Midbrain (tissue), 1 donor: ENCODE results near the gene OVOL1.

Experiments
- DNase-seq: peaks from one replicate; lab custom pipeline; 2025; lab: John Stamatoyannopoulos, UW

Gene OVOL1

DNA sequence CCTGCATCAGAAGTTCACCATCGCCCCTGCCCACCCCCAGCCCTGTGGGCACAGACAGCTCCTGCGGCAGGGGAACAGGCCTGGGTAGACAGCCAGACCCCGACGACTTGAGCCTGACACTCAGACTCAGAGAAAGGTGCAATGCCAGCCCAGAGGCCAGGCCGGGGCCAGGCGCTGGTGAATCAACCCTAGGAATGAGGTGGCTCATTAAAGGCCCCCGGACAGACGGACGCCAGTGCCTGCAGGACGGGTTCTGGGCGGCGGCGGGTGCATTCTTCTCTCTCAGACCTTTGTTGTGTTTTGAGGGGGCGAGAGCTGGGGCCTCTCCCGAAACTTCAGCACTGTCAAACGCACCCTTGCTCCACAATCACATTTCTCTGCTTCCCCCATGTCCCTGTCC lies 5.6 kb downstream of the OVOL1 start:
- no peak for DNase-seq

DNA sequence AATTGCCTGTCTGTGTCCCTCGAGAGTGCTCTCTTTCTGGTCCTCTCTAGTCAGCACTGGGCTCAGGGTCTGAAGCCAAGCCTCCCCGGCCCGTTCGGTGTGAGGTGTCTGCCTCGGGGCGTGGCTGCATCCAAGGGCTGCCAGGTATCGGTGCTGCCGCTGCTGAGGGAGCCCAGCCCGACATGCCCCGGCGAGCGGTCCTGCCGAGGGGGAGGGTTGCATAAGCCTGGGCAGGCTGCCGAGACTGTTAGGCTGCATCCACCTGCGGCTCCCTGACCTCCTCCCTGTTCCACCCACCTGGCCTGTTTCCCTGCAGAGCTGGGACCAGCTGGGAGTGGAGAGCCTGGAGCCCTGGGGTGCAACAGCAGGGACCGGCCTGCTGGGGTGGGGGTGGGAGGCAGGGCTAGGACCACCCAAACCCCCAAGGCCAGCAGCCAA lies 6.3 kb downstream of the OVOL1 start:
- no peak for DNase-seq

DNA sequence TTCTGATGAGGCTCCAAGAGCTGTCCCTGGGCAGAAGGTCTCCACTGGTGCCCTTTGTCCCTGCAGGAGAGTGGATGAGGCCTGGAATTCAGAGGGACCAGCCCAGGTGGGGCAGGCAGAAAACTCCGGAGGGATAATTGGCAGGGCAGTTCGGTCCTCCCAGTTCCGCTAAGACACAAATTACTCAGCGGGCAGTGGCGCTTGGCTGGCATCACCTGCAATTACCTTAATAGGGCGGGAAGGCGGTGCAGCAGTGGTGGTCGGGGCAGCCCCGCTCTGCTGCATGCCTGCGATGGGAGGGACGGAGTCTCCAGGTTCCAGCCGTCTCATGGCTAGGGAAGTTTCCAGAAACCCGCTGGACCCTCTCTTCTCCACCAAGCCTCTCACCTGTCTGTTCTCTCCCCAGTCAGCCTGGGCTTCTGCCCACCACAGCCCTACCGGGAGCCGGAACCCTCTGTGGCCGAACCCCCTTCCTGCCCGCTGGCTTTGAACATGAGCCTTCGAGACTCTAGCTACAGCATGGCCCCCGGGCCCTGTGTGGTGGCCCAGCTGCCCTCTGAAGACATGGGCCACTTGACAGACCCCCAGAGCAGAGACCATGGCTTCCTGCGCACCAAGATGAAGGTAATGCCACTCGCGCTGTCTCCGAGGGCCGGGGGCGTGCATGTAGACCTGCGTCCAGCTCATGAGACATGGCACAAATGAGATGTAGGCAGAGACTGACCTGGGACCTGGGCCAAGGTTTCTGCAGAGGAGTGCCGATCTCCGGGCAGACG lies 7.0 kb downstream of the OVOL1 start:
- DNase-seq: no peak

DNA sequence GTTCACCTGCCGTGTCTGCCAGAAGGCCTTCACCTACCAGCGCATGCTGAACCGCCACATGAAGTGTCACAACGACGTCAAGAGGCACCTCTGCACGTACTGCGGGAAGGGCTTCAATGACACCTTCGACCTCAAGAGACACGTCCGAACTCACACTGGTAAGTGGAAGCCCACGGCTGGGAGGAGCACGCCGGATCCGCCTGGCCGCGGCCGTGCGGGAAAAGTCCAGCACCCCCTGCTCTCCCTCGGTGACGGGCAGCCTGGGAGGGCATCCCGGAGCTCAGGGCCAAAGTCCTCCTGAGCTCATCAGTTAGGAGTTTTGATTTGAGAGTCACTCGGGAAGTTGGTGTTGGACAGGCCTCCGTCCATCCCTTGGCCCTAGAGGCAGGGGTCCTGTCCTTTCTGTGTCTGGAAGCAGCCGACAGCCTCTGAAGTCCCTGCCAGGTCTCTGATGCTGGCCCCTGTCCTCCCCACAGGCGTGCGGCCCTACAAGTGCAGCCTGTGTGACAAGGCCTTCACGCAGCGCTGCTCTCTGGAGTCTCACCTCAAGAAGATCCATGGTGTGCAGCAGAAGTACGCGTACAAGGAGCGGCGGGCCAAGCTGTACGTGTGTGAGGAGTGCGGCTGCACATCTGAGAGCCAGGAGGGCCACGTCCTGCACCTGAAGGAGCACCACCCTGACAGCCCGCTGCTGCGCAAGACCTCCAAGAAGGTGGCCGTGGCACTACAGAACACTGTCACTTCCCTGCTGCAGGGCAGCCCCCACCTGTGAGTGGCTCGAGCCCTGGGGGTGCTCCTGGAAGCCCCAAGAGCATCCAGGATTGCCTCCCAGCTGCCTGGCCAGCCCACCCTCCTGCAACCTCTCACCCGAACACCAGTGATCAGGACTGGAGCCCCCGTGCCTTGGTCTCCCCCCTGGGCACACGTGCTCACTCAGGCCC lies 8.0 kb downstream of the OVOL1 start:
- DNase-seq: no peak

DNA sequence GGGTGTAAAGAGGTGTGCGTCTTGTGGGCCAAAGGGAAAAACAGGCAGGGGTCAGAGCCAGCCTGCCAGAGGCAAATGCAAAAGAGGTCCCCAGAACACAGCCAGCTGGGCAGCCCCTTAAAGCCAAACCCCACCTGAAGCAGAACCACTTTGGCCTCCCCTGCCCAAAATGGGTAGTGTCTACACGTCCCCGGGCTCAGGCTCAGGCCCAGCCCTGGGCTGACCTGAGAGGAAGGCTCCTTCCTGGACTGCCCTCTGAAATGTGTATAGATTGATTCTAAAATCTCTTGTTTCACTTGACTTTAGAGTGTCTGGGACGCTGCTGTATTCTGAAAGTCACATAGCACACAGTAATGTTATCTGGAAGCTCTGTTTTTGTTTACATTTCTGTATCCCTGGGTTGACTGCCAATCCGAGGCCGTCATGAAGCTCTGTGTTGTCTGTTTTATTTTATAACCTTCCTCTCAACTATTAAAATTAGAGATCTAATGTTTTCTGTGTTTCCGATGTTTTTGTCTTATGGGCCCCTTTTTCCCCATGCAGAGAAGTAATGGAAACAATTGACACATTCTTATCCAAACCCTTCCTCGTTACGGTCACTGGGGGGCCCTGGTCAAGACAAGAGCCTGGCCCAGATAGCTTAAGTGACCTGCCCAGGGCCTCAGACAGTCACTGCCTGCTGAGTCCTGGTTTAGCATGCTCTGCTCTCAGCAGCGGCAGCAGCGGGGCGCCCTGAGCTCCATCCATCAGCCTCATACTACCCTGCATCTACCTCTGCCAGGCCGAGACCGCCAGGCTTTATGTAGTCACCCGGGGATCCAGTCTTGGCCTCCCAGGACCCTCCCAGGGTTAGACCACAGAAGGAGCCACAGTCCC lies 10.1 kb downstream of the OVOL1 start:
- no peak for DNase-seq

DNA sequence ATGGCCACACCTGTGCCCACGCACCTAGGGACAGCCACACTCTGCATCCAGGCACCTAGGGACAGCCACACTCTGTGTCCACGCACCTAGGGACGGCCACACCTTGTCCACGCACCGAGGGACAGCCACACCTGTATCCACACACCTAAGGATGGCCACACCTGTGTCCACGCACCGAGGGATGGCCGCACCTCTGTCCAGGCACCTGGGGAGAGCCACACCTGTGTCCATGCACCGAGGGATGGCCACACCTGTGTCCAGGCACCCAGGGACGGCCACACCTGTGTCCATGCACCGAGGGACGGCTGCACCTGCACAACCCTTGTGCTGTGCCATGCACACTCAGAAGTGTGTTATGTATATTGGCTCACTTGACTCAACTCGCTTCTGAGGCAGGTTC lies 10.8 kb downstream of the OVOL1 start:
- DNase-seq: no peak

DNA sequence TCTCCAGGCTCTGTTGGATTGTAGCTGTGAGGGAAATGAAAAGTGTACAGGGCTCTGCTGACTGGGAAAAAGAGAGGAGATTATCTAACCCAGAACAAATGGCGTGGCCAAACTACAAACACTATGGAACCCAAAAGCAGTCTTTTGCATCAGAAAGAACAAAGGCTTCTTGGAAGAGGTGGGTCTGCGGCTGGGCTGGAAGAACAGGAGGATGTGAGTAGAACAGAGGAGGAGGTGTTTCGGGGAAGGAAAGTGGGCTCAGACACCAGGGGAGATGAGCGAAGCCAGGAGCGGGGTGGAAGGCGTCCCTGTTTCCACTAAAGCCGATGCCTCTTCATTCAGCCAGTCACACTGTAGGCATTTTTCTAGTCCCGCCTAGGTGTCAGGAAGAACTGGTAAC lies 12.0 kb downstream of the OVOL1 start:
- no peak for DNase-seq

DNA sequence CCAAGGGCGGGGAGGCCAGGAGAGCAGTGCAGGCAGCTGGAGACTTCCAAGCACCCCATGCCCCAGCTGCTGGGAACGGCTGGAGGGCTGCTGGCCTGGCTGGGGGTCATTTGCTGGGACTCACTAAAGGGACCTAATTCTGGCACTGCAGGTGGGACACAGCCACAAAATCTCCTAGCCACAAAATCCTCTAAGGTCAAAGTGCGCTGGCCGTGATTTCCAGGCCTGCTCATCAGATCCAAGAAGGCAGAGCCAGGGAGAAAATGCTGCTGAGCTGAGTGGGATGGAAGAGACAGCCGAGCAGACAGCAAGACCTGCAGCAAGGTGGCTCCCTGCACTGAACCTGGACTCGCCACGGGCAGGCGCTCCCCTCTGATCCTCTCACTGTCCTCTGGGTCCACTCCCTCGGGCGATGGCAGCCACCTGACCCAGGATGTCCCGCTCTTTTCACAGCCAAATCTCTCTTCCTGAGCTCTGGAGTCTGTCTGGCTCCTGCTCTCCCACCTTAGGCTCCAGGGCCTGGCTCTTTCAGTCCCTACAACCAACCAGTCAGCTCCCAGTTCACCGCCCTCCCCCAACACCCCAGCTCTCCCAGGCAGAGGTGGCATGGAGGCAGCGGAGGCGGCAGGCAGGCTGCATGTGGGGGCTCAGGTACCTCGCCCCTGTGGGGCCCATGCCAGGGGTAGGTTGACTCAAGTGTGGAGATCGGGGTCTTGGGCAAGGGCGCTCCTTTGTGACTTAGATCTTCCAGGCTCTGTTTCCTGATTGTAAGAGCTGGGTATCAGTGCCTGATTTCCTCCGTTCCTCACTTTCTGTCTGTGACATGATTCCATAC lies 14.5 kb downstream of the OVOL1 start:
- DNase-seq: no peak

DNA sequence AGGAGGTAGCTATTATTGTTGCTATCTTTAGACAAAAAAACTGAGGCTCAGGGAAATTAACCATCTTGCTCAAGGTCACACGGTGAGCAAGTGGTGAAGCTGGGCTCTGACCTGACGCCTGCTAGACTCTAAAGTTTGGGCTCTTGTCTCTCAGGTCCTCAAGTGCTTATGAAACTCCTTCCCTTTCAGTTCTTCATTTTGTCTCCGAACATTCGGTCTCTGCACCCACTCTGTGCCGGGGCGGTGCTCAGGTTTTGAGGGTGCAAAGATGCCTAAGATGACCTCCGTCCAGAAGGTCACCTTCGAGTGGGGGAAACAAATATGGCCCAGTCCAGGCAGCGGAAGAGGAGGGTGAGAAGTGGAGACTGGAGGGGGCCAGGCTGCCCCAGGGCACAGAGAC lies 16.0 kb downstream of the OVOL1 start:
- DNase-seq: no peak

DNA sequence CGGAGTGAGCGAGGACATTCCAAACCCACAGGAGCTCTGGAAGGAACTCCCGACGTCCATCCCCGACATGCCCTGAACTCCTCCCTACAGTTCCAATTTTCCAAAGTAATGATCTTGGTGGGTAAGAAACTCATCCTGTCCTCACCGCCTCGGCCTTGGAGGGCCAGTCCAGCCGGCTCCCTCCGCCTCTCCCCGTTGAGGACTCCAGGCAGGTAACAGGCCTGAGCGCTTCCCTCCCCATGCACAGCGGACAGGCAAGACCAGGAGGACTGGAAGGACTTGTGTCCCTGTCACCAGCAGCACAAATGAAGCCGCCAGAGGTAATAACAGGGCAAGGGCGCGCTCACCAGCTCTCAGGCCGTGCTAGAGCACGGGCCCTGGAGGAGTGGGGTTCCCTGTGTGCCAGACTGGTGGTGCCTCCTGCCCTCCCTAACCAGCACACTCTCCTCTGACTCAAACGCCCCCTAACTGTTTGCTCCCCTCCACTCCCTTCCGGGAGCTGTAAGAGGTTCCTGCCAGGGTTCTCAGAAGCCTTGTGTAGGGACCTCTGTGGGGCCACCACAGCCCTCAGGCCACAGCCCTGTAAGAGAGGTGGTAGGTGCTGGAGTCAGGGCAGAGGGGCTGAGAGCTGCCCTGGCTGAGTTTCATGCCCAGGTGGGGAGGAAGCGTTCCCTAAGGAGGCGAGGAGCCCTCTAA lies 17.1 kb downstream of the OVOL1 start:
- no peak for DNase-seq

DNA sequence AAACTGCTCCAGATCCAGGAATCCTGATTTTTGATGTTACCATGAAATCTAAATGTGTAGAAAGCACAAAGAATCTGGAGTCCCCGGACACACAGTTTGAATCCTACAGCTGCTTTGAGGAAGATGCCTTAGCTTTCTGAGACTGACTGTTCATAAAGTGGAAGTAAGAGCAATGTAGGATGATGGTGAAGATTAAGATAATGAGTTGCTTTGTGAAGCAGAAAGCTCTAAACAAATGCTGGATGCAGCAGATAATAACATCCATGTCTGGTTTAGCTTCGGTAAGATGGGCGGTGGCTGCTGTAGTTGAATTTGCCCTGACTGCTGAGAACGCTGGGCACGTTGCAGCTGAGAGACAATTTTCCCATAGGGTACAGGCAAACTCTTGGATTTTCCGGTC lies 20.1 kb downstream of the OVOL1 start:
- no peak for DNase-seq

DNA sequence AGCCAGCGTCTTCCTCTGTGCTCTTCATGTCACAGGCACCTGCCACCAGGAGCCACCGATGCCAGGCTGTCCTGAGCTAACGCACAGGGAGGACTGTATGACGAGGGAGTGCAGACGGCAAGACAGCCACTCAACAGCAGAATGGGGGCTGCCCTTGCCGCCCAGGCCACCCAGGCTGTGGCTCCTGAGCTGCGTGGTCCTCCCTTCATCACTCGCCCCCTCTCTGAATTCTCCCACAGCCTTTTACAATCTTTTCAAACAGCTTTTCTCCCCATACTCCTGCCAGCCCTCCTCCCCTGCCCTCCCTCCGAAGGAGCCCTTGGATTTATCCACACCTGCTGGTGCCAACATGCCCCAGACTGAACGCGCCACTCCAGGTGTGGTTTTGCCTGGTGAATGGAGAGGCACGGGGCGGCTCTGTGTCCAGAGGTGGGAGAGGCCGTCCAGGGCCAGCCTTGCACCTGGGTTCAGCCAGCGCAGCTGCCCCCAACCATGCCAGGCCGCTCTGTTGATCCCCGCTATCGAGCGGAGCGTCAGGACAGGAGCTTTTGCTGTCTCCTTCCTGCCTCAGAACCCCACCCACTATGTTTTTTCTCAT lies 22.0 kb downstream of the OVOL1 start:
- no peak for DNase-seq

DNA sequence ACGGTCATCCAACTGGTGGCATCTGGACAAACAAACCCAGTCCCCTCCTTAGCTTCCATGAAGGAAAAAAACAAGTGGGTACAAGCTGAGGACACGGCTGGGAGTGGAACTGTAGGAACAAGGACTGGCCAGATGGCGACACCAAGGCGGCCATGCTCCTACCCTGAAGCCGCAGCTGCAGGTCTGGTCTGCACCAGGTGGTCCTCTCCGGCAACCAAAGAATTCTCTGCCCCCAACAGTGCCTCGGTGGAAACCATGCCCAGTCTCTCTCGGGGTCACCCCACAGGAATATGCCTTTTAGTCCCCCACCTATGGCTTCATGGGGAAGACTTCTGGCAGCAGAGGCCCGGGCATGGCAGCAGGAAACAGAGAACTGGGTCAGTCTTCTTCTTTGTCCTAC lies 22.6 kb downstream of the OVOL1 start:
- DNase-seq: no peak

DNA sequence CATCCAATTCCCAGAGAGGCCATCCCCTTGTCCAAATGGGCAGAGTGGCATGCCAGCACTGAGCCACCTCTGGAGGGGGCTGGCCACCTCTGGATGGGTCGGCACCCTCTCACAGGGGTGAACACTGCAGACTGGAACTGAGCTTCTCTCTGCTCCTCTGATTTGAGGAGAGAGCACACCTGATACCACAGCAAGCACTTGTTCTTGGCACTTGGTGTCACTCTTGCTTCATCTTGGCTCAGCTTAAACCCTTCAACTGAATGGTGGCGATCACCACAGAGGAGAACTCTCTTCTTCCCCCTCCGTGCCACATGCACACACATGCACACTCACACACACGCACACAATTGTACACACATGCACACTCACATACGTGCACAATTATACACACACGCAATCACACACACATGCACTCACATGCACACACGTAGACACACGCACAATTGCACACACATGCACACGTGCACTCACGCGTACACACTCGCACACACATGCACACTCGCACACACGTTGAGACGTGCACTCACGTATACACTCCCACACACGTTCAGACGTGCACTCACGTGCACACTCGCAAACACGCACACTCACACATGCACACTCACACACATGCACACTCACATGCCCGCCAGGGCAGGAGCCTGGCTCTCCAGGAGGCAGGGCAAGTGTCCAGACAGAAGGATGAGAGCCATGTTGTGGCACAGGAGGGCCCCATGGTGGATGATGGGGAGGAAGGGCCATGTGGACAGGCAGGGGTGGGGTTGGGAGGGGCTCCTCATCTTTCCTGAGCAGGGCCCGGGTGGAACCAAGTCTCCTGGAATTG lies 23.4 kb downstream of the OVOL1 start:
- no peak for DNase-seq

DNA sequence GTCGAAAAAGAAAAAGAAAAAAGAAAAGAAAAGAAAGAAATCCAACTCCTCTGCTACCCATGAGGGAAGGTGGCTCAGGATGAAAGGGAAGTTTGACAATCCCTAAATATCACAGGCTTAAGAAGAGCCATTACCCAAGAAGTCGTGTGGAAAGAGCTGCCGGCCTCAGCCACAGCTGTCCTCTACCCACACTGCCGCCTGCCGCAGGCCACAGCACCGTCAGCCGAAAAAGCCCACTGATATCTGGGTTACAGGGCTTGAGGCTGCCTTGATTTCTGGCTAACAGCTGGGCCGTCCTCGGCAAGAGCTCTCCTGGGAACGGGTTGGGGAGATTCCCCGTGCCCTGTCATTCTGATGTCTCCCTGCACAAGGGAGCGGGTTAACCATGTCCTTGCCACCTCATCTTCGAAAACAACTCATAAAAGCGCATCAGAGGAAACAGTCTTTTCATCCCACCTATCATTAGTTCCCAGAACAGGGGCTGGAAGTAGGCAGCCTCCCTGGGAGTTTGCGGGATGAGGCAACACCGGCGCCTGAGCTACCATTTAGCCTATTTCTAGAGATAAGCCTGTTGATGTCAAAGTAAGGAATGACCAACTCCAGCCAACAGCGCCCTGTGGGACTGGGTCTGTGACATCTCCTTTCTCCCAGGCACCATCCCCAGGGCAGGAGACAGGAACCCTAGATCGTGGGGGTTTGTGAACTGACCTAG lies 25.1 kb downstream of the OVOL1 start:
- no peak for DNase-seq

DNA sequence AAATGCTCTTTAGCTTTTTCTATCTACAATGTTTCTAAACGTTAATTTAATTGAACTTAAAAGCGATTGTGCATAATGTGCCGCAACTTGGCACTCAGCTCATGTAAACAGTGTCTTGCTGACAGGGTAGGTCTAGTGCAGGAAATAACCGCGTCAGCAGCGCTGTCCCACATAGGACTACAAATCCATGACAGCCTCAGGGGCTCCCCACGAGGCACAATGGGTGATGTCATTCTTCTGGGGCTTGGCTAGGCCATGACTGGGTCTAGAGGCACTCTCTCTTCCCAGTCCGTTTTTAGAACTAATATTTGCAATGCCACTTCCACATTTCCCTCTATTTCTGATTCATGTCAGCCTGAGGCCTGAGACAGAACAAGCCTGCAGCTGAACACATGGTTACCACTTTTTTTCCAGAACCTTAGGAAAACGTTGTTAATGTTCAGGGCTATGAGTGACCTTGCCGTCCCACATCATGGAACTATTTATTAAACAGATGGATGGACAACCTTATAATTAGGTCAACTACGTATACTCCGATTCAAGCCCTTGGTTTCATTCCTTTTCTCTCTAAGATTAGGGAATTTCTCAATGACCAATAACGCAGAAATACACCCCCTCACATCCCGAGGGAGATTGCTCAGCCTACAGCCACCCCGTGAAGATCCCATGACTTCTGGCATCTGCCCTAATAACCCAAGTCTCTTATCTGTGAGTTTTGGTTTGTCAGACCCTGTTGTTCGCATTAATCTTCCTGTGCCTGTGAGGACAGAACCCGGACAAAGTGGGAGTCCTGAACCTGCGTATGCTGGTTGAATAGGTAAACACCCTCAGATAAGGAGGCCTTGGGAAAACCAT lies 27.5 kb downstream of the OVOL1 start:
- DNase-seq: no peak

DNA sequence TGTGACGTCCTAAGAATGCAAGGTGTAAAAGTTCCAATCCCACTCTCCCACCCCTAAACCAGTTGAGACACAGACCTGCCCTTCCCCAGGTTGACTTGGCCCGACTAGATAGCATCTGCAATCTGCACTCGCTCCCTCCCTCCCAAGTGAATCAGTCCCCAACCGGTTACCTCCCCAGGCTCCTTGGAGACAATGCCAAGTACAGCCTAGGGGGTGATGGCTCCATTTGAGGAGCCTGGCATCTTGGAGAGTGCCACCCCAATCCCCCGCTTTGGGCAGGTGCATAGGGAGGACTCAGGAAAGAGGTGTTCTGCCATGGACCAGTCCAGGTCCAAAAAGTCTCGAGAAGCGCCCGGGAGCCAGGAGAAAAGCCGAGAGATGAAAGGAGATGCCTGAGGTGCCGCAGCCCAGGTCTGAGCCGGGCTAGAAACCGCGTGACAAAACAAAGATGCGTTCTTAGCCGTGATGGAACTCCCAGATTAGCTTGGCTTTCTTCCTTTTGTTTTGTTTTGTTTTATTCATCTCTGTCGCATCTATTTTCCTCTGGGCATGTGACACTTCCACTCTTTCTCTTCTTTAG lies 28.2 kb downstream of the OVOL1 start:
- DNase-seq: no peak
